HG02678 (cell line): ENCODE results near the gene GALNT15.

Experiments
- ATAC-seq: cut with Tn5 transposase; IDR thresholded peaks from one replicate; pipeline ENCODE4 v1.9.1; 2021; ENCODE audit warnings: mild to moderate bottlenecking, moderate library complexity; ENCODE audit not compliant: unreplicated experiment

Gene GALNT15

GRCh38 chr3:16186565-16186964 lies 12.1 kb downstream of the GALNT15 start:
- ATAC-seq, result no peak

- no peak for ATAC-seq
These were observed 12.8 kb downstream of the GALNT15 start for GRCh38 chr3:16187213-16187790.

- ATAC-seq, result no peak
These were observed 13.6 kb downstream of the GALNT15 start for GRCh38 chr3:16188071-16188470.

GRCh38 chr3:16189201-16189600 lies 14.7 kb downstream of the GALNT15 start:
- no peak for ATAC-seq

GRCh38 chr3:16190704-16191103 lies 16.2 kb downstream of the GALNT15 start:
- no peak for ATAC-seq

GRCh38 chr3:16191591-16191990 lies 17.1 kb downstream of the GALNT15 start:
- no peak for ATAC-seq

GRCh38 chr3:16192176-16192811 lies 17.8 kb downstream of the GALNT15 start:
- no peak for ATAC-seq

GRCh38 chr3:16198427-16198826 lies 23.9 kb downstream of the GALNT15 start:
- ATAC-seq, result no peak

- ATAC-seq, result no peak
These were observed 25.3 kb downstream of the GALNT15 start for GRCh38 chr3:16199769-16200168.

- no peak for ATAC-seq
These were observed 25.9 kb downstream of the GALNT15 start for GRCh38 chr3:16200411-16200810.

GRCh38 chr3:16203031-16203430 lies 28.6 kb downstream of the GALNT15 start:
- ATAC-seq, result no peak

- no peak for ATAC-seq
These were observed 29.5 kb downstream of the GALNT15 start for GRCh38 chr3:16203671-16204629.

- no peak for ATAC-seq
These were observed 30.3 kb downstream of the GALNT15 start for GRCh38 chr3:16204751-16205150.

GRCh38 chr3:16205156-16205870 lies 30.8 kb downstream of the GALNT15 start:
- ATAC-seq, result no peak

GRCh38 chr3:16207031-16207430 lies 32.6 kb downstream of the GALNT15 start:
- ATAC-seq, result no peak

GRCh38 chr3:16211176-16211904 lies 36.9 kb downstream of the GALNT15 start:
- ATAC-seq, result no peak

GRCh38 chr3:16214366-16214765 lies 39.9 kb downstream of the GALNT15 start:
- ATAC-seq, result no peak

- ATAC-seq, result no peak
These were observed 42.0 kb downstream of the GALNT15 start for GRCh38 chr3:16216373-16216935.

GRCh38 chr3:16219777-16220176 lies 45.3 kb downstream of the GALNT15 start:
- ATAC-seq, result no peak

GRCh38 chr3:16221990-16222389 lies 47.5 kb downstream of the GALNT15 start:
- ATAC-seq, result no peak
